ENCODE results near the gene ZRSR2.

The ZRSR2 gene

DNA sequence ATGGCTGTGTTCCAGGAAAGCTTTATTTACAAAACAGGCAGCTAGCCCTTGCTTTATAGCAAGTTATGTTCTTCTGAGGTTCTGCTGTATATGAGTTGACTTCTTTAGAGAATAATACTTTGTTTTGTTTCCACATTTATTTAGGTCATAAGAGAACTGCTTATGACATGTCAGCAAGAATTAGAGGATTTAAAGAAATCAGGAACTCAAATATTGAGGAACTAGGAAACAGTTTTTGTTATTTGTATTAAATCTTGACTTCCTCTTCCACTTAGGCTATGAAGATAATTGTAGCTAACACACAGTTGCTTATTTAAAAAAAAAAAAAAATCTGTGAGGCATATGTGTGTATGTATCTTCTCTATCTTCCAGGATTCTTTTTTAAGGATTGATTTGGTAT is 14.3 kb downstream of the ZRSR2 start:
- no peaks in the 10 kb centered on the region for H3K4me1 ChIP-seq (ENCODE audit: control insufficient read depth, insufficient read depth, low read length)
- H3K9me3 ChIP-seq (ENCODE audit: control insufficient read depth, insufficient read depth, low read depth, low read length): no peaks in the 10 kb centered on the region
- peaks cover 64% of the 10 kb centered on the region for H3K36me3 ChIP-seq (ENCODE audit: control insufficient read depth, insufficient read depth, low read length)
- no peak overlapping the region for H3K9ac ChIP-seq (ENCODE audit: low read length)
- no peak overlapping the region for H3K4me3 ChIP-seq (ENCODE audit: low read depth, low read length)
- H3K27ac ChIP-seq (ENCODE audit: low read depth, low read length): no peak overlapping the region
- H3K27me3 ChIP-seq (ENCODE audit: control insufficient read depth, insufficient read depth, low read length): no peaks in the 10 kb centered on the region

DNA sequence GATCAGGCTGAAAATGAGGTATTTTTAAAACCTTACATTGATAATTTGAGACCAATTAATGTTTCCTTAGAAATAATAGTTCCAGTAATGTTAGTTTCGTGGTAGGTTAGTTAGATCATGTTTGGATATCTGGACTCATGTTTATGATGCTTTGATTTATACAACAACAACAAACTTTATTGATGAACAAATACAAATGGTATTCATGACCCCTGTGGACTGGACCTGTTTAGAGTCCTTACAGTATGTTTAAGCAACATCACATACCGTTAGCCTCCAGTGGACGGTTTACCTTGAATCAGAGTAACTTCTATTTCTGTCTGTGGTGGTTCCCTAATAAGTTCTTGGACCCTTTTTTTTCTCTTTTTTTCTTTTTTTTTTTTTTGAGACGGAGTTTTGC is 18.0 kb downstream of the ZRSR2 start:
- no peak overlapping the region for H3K9ac ChIP-seq (ENCODE audit: low read length)
- H3K9me3 ChIP-seq (ENCODE audit: control insufficient read depth, insufficient read depth, low read depth, low read length): no peaks in the 10 kb centered on the region
- H3K4me1 ChIP-seq (ENCODE audit: control insufficient read depth, insufficient read depth, low read length): no peaks in the 10 kb centered on the region
- H3K4me3 ChIP-seq (ENCODE audit: low read depth, low read length): no peak overlapping the region
- no peak overlapping the region for H3K27ac ChIP-seq (ENCODE audit: low read depth, low read length)
- H3K36me3 ChIP-seq (ENCODE audit: control insufficient read depth, insufficient read depth, low read length): peaks cover 73% of the 10 kb centered on the region
- H3K27me3 ChIP-seq (ENCODE audit: control insufficient read depth, insufficient read depth, low read length): no peaks in the 10 kb centered on the region

DNA sequence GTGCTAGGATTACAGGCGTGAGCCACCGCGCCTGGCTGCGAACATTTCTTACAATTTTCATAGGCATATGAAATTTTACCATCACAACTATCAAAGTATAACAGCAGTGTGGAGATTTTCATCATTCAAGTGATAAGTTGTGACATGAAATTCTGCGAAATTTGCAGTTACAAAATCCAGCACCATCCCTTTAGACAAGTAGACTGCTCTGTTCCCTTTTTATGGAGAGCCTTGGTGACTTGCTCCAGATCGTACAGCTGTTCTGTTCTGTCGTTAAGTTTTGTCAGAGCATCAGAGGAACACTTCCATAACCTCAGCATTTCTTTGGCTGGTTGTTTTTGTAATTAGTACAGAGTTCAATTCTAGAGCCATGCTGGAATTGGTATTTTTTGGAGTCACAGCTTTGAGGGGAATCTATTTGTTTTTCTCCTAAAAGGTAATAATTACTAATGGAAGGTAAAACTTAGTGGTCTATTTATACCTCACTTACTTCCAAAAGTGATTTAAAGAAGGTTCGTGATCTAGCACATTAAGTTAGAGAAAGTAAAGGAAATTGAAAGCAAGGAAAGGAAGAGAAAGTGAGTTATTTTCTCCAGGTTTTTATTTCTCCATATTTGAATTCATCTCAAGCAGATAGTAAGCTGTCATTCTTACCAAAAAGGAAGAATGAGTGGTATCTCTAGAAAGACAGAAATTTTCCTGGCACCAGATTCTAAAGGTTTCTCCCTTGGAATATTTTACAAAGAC is 22.1 kb downstream of the ZRSR2 start:
- H3K27me3 ChIP-seq (ENCODE audit: control insufficient read depth, insufficient read depth, low read length): no peaks in the 10 kb centered on the region
- H3K9ac ChIP-seq (ENCODE audit: low read length): no peak overlapping the region
- no peak overlapping the region for H3K4me3 ChIP-seq (ENCODE audit: low read depth, low read length)
- no peaks in the 10 kb centered on the region for H3K9me3 ChIP-seq (ENCODE audit: control insufficient read depth, insufficient read depth, low read depth, low read length)
- H3K27ac ChIP-seq (ENCODE audit: low read depth, low read length): no peak overlapping the region
- H3K36me3 ChIP-seq (ENCODE audit: control insufficient read depth, insufficient read depth, low read length): peaks cover 71% of the 10 kb centered on the region
- H3K4me1 ChIP-seq (ENCODE audit: control insufficient read depth, insufficient read depth, low read length): peaks cover 20% of the 10 kb centered on the region

DNA sequence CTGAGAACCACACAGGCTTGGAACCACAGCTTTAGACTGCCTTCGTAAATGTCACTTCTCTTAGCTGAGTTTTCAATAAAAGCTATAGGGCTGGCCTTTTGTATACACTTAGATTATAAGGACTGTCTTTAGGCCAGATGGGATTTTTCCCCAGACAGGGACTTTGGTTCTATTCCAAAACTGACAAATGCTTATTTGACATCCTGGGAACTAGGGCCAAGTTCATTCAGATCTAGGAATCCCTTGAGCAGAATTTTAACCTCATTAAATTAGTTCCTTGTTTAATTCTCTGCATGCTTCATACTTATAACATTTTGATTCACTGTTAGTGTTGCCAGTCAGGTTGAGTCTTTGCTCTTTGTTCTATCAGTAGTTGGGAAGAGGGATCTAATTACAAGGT is 23.1 kb downstream of the ZRSR2 start:
- Histone ChIP-seq H3K27ac (ENCODE audit: low read depth, low read length) (no peak overlapping the region), H3K27me3 (ENCODE audit: control insufficient read depth, insufficient read depth, low read length) (no peaks in the 10 kb centered on the region), H3K9me3 (ENCODE audit: control insufficient read depth, insufficient read depth, low read depth, low read length) (no peaks in the 10 kb centered on the region), H3K9ac (ENCODE audit: low read length) (no peak overlapping the region), H3K4me3 (ENCODE audit: low read depth, low read length) (no peak overlapping the region), H3K4me1 (ENCODE audit: control insufficient read depth, insufficient read depth, low read length) (peaks cover 23% of the 10 kb centered on the region), H3K36me3 (ENCODE audit: control insufficient read depth, insufficient read depth, low read length) (peaks cover 76% of the 10 kb centered on the region)

DNA sequence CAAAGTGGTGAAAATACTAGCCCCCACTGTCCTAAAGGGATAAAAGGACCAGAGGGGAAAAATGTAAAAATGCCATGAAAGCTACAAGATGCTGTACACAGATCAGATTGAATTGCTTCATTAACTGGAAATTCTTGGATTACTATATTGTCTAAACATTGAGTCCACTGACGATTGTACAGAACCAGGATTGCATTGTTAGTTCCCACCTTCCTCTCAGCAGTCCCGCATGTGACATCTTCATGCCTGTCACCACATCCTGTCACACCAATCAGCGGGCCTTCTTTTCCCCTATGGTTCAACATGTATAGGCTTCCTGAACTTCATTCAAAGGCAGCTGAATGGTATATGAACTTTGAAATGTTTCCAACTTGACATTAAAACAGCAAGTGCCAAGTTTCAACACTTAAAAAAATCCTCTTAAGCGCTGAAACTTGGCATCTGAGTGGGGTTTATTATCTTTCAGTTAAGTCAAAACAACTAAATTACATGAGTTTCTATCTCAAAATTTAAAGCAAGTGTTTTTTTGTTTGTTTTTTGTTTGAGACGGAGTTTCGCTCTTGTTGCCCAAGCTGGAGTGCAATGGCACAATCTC is 24.6 kb downstream of the ZRSR2 start:
- Histone ChIP-seq H3K9ac (ENCODE audit: low read length) (no peak overlapping the region), H3K27ac (ENCODE audit: low read depth, low read length) (no peak overlapping the region), H3K27me3 (ENCODE audit: control insufficient read depth, insufficient read depth, low read length) (no peaks in the 10 kb centered on the region), H3K4me3 (ENCODE audit: low read depth, low read length) (no peak overlapping the region), H3K9me3 (ENCODE audit: control insufficient read depth, insufficient read depth, low read depth, low read length) (no peaks in the 10 kb centered on the region), H3K36me3 (ENCODE audit: control insufficient read depth, insufficient read depth, low read length) (peaks cover 71% of the 10 kb centered on the region), H3K4me1 (ENCODE audit: control insufficient read depth, insufficient read depth, low read length) (peaks cover 23% of the 10 kb centered on the region)

DNA sequence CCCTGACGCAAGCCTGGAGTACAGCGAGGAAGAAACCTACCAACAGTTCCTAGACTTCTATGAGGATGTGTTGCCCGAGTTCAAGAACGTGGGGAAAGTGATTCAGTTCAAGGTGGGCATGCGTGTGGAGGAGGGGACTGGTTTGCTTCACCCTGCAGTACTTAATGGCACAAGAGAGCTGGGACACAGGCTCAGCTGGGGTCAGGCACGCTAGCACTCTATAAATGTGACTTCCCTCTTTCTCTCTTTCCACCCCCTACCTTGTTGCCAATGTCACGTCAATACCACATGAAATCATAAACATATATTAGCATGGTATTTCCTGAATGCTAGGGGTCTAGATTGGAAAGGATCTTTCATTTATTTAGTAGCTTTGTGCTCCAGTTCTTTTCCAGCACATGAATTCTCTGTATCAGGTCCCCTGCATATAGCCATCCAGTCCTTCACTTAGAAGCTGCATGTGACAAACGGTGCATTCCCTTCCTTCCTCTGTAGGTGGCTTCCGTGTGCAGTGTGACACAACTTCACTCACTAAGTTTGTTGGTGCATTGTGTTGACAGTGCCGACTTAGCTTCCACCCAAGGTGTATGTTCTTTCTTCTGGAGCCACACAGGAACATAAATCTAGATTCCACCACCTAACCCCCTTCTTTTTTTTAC is 25.6 kb downstream of the ZRSR2 start:
- Histone ChIP-seq H3K9me3 (ENCODE audit: control insufficient read depth, insufficient read depth, low read depth, low read length) (no peaks in the 10 kb centered on the region), H3K36me3 (ENCODE audit: control insufficient read depth, insufficient read depth, low read length) (peaks cover 73% of the 10 kb centered on the region), H3K27ac (ENCODE audit: low read depth, low read length) (peak overlapping the region; percentile 75), H3K4me3 (ENCODE audit: low read depth, low read length) (no peak overlapping the region), H3K9ac (ENCODE audit: low read length) (peak overlapping the region; percentile 2), H3K4me1 (ENCODE audit: control insufficient read depth, insufficient read depth, low read length) (peaks cover 23% of the 10 kb centered on the region), H3K27me3 (ENCODE audit: control insufficient read depth, insufficient read depth, low read length) (no peaks in the 10 kb centered on the region)

DNA sequence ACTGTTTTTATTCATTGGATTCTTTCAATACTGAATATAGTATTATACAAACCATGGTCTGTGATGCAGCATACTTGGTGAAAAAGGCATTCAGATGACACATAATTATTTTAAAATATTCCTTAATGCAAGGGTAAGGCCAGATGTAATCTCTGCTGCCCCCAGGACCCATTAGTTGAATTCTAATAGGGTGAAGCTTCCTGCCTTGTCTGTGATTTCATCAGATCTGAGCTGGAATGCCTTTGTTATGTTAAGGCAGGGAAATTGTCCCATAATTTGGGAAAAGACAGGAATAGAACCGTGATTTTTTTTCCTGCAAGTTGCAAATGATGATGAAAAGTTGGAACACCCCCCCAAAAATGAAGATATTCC is 26.1 kb downstream of the ZRSR2 start:
- Histone ChIP-seq H3K4me3 (ENCODE audit: low read depth, low read length) (no peak overlapping the region), H3K4me1 (ENCODE audit: control insufficient read depth, insufficient read depth, low read length) (peaks cover 23% of the 10 kb centered on the region), H3K27ac (ENCODE audit: low read depth, low read length) (peak overlapping the region; percentile 75), H3K9me3 (ENCODE audit: control insufficient read depth, insufficient read depth, low read depth, low read length) (no peaks in the 10 kb centered on the region), H3K27me3 (ENCODE audit: control insufficient read depth, insufficient read depth, low read length) (no peaks in the 10 kb centered on the region), H3K36me3 (ENCODE audit: control insufficient read depth, insufficient read depth, low read length) (peaks cover 72% of the 10 kb centered on the region), H3K9ac (ENCODE audit: low read length) (peak overlapping the region; percentile 2)

DNA sequence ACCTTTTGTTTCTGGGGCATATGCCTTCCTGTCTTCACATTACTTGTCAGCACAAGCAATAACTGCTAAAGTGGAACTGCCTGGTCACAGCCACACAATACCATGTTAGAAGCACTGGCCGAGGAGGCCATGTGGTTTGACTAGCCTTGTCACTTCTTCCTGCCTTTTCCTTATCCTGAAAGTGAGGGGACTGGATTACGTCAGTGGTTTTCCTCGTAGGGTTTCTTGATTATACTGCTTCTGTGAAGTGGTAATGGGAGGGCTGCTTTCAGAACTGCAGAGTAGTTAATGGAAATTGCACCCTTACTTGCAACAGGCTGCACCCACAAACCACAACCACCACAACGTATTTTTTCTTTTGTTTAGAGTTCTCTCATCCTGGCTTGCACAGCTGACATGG is 26.6 kb downstream of the ZRSR2 start:
- peak overlapping the region; percentile 22 for H3K9ac ChIP-seq (ENCODE audit: low read length)
- H3K36me3 ChIP-seq (ENCODE audit: control insufficient read depth, insufficient read depth, low read length): peaks cover 72% of the 10 kb centered on the region
- H3K27ac ChIP-seq (ENCODE audit: low read depth, low read length): peak overlapping the region; percentile 75

DNA sequence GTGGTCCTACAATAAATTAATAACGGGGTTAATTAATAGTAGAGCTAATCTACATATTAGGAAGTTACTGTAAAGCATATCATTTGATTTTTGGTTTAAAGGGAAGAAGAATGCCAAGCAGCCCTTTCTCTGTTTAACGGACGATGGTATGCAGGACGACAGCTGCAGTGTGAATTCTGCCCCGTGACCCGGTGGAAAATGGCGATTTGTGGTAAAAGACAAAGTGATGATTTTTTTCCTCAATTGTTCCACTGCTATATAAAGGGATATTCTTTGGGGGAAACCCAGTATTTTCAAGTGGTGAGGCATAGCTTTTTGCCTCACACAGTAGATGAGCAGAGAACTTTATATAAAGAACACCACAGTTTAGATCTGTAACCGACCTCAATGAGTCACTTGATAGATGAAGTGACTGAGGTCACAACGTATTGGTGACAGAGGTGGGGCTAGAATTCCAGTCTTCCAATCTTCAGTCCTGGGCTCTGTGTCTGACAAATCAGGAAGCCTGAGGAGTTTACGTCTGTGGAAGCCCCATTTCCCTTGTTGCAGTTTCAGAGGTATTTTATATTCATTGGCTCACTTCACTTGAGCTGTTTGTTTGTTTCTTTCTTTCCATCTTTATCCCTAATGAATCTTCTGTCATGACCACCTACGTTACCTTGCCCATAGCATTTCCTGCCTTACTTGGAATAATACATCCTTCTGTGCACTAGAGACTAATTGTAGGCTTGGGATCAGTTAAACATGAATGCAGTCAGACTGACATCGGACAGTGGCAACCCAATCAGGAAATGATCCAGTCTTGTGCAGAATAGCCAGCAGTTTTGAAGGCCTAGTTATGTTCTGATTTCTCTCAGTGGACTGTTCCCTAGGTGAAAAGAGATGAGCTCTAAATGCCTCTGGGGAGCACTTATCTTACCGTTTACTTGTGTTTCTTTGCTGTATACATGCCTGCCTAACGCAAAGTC is 30.1 kb downstream of the ZRSR2 start:
- Histone ChIP-seq H3K36me3 (ENCODE audit: control insufficient read depth, insufficient read depth, low read length) (peaks cover 59% of the 10 kb centered on the region), H3K9me3 (ENCODE audit: control insufficient read depth, insufficient read depth, low read depth, low read length) (no peaks in the 10 kb centered on the region), H3K9ac (ENCODE audit: low read length) (no peak overlapping the region), H3K27me3 (ENCODE audit: control insufficient read depth, insufficient read depth, low read length) (no peaks in the 10 kb centered on the region), H3K27ac (ENCODE audit: low read depth, low read length) (no peak overlapping the region), H3K4me1 (ENCODE audit: control insufficient read depth, insufficient read depth, low read length) (peaks cover 23% of the 10 kb centered on the region), H3K4me3 (ENCODE audit: low read depth, low read length) (no peak overlapping the region)

More for the DNA sequence above, 26.6 kb downstream of the ZRSR2 start:
- H3K4me3 ChIP-seq (ENCODE audit: low read depth, low read length): no peak overlapping the region
- H3K9me3 ChIP-seq (ENCODE audit: control insufficient read depth, insufficient read depth, low read depth, low read length): no peaks in the 10 kb centered on the region
- peaks cover 23% of the 10 kb centered on the region for H3K4me1 ChIP-seq (ENCODE audit: control insufficient read depth, insufficient read depth, low read length)
- no peaks in the 10 kb centered on the region for H3K27me3 ChIP-seq (ENCODE audit: control insufficient read depth, insufficient read depth, low read length)

DNA sequence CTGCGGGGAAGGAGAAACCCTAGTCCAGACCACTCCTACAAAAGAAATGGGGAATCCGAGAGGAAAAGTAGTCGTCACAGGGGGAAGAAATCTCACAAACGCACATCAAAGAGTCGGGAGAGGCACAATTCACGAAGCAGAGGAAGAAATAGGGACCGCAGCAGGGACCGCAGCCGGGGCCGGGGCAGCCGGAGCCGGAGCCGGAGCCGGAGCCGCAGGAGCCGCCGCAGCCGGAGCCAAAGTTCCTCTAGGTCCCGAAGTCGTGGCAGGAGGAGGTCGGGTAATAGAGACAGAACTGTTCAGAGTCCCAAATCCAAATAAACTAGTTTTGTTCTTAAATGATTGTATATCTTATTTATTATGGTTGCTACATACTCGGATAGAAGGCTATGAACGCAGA is 32.6 kb downstream of the ZRSR2 start:
- Histone ChIP-seq H3K9ac (ENCODE audit: low read length) (no peak overlapping the region), H3K27ac (ENCODE audit: low read depth, low read length) (no peak overlapping the region), H3K4me1 (ENCODE audit: control insufficient read depth, insufficient read depth, low read length) (no peaks in the 10 kb centered on the region; the same call in 1 of the 2 replicates), H3K9me3 (ENCODE audit: control insufficient read depth, insufficient read depth, low read depth, low read length) (no peaks in the 10 kb centered on the region), H3K4me3 (ENCODE audit: low read depth, low read length) (no peak overlapping the region), H3K27me3 (ENCODE audit: control insufficient read depth, insufficient read depth, low read length) (no peaks in the 10 kb centered on the region), H3K36me3 (ENCODE audit: control insufficient read depth, insufficient read depth, low read length) (peaks cover 55% of the 10 kb centered on the region)

Measured in HUES6 (cell line).